Measurements from ENCODE around the gene MGAT5.

The MGAT5 gene

DNA sequence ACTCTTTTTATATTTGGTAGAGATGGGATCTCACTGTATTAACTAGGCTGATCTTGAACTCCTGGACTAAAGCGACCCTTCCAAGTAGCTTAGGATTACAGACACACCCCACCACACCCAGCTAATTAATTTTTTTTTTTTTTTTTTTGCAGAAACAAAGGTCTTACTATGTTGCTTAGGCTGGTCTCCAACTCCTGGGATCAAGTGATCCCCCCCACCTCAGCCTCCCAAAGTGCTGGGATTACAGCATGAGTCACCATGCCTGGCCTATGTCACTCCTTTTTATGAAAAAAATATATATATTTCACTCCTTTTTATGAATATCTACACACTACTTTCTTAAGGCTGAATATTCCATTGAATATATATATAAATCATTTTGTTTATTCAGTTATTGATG lies 162.8 kb downstream of the MGAT5 start:
- ChIA-PET POLR2A (no interaction called here), CTCF (interaction anchor here (0.7 kb wide), 2 partner anchors 29 to 101 kb away, joined by 3 read pairs; no protein-coding TSS in a partner anchor)
- no peak overlapping the region for H3K27ac ChIP-seq (ENCODE audit: extremely low read depth, low read depth, low read length)

DNA sequence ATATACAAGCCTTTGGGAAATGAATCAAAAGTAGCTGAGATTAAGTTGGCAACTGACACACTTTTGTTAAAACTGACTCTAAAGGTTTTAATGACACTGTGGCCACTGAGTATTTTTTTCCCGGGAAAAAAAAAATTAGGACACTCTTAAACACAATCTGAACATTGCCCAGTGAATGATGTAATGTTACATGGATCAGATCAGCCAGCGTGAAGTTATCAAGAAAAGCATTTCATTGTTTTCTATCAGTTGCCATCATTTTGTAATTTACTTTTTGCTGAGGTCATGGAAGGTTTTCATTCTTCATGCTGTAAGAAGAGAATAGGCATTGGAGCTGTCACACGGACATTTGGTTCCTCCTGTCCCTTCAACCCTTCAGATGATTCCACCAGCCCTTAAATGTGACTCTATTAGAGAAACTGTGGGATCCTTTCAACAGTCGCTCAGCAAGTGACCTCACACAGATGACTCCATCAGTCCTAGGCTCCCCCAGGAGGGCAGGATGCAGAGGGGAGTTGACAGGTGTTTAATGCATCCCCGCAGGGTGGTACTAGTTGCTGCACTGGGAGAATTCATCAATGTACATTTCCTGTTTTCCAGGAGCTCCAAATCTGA lies 164.2 kb downstream of the MGAT5 start:
- Histone ChIP-seq H3K9me3 (ENCODE audit: control insufficient read depth, insufficient read depth, low read depth, low read length) (no peaks in the 10 kb centered on the region), H3K4me1 (ENCODE audit: control insufficient read depth, insufficient read depth, low read length) (no peaks in the 10 kb centered on the region), H3K27ac (ENCODE audit: extremely low read depth, low read depth, low read length) (no peak overlapping the region), H3K36me3 (ENCODE audit: control insufficient read depth in 2 of 2, insufficient read depth in 1 of 2, low read length in 2 of 2) (peaks cover 0 to 12% of the 10 kb centered on the region in 2 experiments; a peak in 2 of 3 replicates), H3K4me3 (ENCODE audit: low read depth, low read length) (no peak overlapping the region)
- ChIA-PET CTCF (interaction anchor here (1.4 kb wide), 1 partner anchor 210 kb away, joined by 5 read pairs; no protein-coding TSS in a partner anchor), POLR2A (no interaction called here)
- TF ChIP-seq ZNF2 (tag by site-specific recombination; IDR thresholded peaks at IDR 0.05) (no peak), ZIC2 (tag by site-specific recombination; IDR thresholded peaks at IDR 0.05) (peak; percentile 44; the same call in 1 of the 2 replicates), ZNF37A (tag by site-specific recombination; IDR thresholded peaks at IDR 0.05) (no peak)
- TF ChIP-seq, protein P1, sequence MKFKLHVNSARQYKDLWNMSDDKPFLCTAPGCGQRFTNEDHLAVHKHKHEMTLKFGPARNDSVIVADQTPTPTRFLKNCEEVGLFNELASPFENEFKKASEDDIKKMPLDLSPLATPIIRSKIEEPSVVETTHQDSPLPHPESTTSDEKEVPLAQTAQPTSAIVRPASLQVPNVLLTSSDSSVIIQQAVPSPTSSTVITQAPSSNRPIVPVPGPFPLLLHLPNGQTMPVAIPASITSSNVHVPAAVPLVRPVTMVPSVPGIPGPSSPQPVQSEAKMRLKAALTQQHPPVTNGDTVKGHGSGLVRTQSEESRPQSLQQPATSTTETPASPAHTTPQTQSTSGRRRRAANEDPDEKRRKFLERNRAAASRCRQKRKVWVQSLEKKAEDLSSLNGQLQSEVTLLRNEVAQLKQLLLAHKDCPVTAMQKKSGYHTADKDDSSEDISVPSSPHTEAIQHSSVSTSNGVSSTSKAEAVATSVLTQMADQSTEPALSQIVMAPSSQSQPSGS (tag by site-specific recombination; IDR thresholded peaks at IDR 0.05; ENCODE audit: low read depth), result 0 out of 2 replicates have a peak, but pooled peaks have one; percentile 16

More for the DNA sequence above, 162.8 kb downstream of the MGAT5 start:
- H3K4me3 ChIP-seq (ENCODE audit: low read depth, low read length), result no peak overlapping the region
- no peaks in the 10 kb centered on the region for H3K9me3 ChIP-seq (ENCODE audit: control insufficient read depth, insufficient read depth, low read depth, low read length)
- H3K36me3 ChIP-seq (ENCODE audit: control insufficient read depth in 2 of 2, insufficient read depth in 1 of 2, low read length in 2 of 2), result peaks cover 0 to 6% of the 10 kb centered on the region in 2 experiments; a peak in 2 of 3 replicates
- H3K4me1 ChIP-seq (ENCODE audit: control insufficient read depth, insufficient read depth, low read length), result peaks cover 2% of the 10 kb centered on the region; the same call in 1 of the 2 replicates
- TF ChIP-seq ZNF670 (tag by site-specific recombination; IDR thresholded peaks at IDR 0.05; ENCODE audit: low read depth), result no peak
- TF ChIP-seq, protein P2, sequence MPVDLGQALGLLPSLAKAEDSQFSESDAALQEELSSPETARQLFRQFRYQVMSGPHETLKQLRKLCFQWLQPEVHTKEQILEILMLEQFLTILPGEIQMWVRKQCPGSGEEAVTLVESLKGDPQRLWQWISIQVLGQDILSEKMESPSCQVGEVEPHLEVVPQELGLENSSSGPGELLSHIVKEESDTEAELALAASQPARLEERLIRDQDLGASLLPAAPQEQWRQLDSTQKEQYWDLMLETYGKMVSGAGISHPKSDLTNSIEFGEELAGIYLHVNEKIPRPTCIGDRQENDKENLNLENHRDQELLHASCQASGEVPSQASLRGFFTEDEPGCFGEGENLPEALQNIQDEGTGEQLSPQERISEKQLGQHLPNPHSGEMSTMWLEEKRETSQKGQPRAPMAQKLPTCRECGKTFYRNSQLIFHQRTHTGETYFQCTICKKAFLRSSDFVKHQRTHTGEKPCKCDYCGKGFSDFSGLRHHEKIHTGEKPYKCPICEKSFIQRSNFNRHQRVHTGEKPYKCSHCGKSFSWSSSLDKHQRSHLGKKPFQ (tag by site-specific recombination; IDR thresholded peaks at IDR 0.05), result no peak
- no peak for TF ChIP-seq ZNF426 (tag by site-specific recombination; IDR thresholded peaks at IDR 0.05)
- TF ChIP-seq ZNF623 (tag by site-specific recombination; IDR thresholded peaks at IDR 0.05), result no peak
- TF ChIP-seq ZNF830 (tag by site-specific recombination; IDR thresholded peaks at IDR 0.05; ENCODE audit: low read depth), result no peak
- no peak for TF ChIP-seq KLF10 (tag by site-specific recombination; IDR thresholded peaks at IDR 0.05)
- TF ChIP-seq SP2 (tag by site-specific recombination; IDR thresholded peaks at IDR 0.05), result no peak
- TF ChIP-seq, protein P3, sequence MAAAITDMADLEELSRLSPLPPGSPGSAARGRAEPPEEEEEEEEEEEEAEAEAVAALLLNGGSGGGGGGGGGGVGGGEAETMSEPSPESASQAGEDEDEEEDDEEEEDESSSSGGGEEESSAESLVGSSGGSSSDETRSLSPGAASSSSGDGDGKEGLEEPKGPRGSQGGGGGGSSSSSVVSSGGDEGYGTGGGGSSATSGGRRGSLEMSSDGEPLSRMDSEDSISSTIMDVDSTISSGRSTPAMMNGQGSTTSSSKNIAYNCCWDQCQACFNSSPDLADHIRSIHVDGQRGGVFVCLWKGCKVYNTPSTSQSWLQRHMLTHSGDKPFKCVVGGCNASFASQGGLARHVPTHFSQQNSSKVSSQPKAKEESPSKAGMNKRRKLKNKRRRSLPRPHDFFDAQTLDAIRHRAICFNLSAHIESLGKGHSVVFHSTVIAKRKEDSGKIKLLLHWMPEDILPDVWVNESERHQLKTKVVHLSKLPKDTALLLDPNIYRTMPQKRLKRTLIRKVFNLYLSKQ (tag by site-specific recombination; IDR thresholded peaks at IDR 0.05; ENCODE audit: borderline replicate concordance), result no peak
- TF ChIP-seq ZNF510 (tag by site-specific recombination; IDR thresholded peaks at IDR 0.05; ENCODE audit: insufficient replicate concordance), result no peak
- TF ChIP-seq, protein P4, sequence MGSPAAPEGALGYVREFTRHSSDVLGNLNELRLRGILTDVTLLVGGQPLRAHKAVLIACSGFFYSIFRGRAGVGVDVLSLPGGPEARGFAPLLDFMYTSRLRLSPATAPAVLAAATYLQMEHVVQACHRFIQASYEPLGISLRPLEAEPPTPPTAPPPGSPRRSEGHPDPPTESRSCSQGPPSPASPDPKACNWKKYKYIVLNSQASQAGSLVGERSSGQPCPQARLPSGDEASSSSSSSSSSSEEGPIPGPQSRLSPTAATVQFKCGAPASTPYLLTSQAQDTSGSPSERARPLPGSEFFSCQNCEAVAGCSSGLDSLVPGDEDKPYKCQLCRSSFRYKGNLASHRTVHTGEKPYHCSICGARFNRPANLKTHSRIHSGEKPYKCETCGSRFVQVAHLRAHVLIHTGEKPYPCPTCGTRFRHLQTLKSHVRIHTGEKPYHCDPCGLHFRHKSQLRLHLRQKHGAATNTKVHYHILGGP (tag by site-specific recombination; IDR thresholded peaks at IDR 0.05), result no peak
- TF ChIP-seq ZNF548 (tag by site-specific recombination; IDR thresholded peaks at IDR 0.05), result no peak
- no peak for TF ChIP-seq ZNF202 (tag by site-specific recombination; IDR thresholded peaks at IDR 0.05; ENCODE audit: borderline replicate concordance)
